Cardiac septum (tissue), 1 donor: ENCODE results near the gene TXNDC12. TPM values are rescaled to one million over a fixed set of nuclear protein-coding genes. Genes with fewer than 3 reads are reported as not detected.

ENCODE experiments used
- total RNA-seq: library from RNA; stranded (reverse); fragmentation: NEBNext Ultra II Directional; extraction: Animal tissue kit (Norgen Biotek cat#: 25700); gene quantifications from one replicate; pipeline ENCODE4 v1.2.1, GENCODE V29; 2021
- donor health status: DM: no; HTN: no; CAD: no.

TXNDC12 gene
- total RNA-seq, 1 donor from 2014 or later = 22.0 TPM

Other genes with a start within 250 kb of the TXNDC12 start
- gene NRDC, start 176.5 kb downstream of the TXNDC12 start, total RNA-seq = 111 TPM
- not detected for gene RAB3B, start 64.5 kb downstream of the TXNDC12 start, total RNA-seq
- 3.9 TPM for gene KTI12, start 21.4 kb downstream of the TXNDC12 start, total RNA-seq
- gene BTF3L4, start 1.1 kb upstream of the TXNDC12 start, total RNA-seq = 33.5 TPM
- 15.5 TPM for gene ZFYVE9, start 86.9 kb upstream of the TXNDC12 start, total RNA-seq